Inflammatory macrophage treated with lipopolysaccharide for 4 hours (primary cell): ENCODE data around the gene GLI3.
A peak's percentile ranks its signal among the peaks of the same experiment; 100 is the strongest.

Experiments used
- DNase-seq: peaks from one replicate; pipeline ENCODE4 v3.0.0-alpha.2; 2020

The GLI3 gene

GRCh38 chr7:42022056-42022455, 215.0 kb downstream of the GLI3 start:
- no peak for DNase-seq

- DNase-seq, result no peak
These were observed 215.4 kb downstream of the GLI3 start for GRCh38 chr7:42021631-42022030.

GRCh38 chr7:42020061-42020460, 216.9 kb downstream of the GLI3 start:
- DNase-seq, result no peak

- no peak for DNase-seq
These were observed 219.5 kb downstream of the GLI3 start for GRCh38 chr7:42017349-42017986.

DNA sequence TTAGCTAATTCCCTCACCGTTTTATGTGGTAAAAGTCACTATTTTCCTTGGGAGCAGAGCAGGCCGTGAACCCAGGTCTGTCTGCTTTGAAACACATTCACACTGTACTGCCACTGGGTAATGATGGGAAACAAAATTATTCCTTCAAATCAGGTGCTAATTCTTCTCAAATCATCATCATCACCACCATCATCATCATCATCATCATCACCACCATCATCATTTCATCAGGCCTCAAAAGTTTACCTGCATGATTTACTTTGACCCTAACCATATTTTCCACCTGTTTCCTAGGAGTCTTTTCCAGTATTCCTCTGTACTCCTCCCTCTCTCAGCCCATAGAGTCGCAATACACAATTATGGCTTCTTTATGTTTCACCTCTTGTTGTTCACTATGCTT, 220.5 kb downstream of the GLI3 start:
- no peak for DNase-seq

GRCh38 chr7:42014625-42015618, 222.1 kb downstream of the GLI3 start:
- DNase-seq, result peak; percentile 49

DNA sequence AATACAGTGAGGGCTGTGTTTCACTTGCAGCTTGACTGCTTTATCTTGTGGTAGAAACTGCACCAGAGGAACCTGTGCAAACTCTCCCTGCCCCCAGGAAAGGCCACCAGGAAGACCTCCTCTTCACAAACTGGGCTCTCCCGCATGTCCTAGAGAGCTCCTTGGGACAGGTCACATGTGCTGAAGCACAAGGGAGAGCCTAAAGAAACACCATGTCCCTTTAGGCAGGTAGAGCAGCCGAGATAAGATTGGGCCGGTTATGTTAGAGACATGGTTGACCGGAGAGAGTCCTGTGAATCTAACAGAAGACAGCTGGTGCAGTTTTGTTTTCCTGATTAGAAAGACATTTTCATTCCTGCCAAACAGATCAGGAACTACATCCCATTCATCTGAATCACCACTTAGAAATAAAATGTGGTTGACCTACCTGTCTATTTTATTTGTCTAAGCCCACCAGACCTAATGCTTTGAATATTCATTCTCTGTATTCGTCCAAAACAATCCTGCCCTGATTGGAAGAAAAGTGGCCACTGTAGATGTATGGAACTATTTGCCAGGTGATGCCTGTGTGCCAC, 224.1 kb downstream of the GLI3 start:
- DNase-seq, result no peak

- DNase-seq, result no peak
These were observed 224.7 kb downstream of the GLI3 start for GRCh38 chr7:42012313-42012712.

- DNase-seq, result no peak
These were observed 225.2 kb downstream of the GLI3 start for GRCh38 chr7:42011846-42012245.

DNA sequence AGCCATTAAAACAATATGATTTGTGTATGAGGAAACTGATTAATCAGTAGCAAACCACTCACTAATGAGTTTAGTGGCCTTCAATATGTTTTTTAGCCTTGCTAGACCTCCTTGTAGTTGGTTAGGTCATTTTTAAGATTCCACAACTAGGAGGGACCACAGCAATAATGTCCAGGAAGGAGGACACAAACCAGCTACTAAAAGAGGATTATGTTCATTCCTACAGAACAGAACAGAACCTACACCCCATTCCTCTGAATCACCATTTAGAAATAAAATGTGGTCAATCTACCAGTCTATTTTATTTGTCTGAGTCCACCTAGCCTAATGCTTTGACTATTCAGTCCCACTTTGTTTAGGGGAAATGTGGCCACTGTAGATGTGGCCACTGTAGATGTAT, 226.3 kb downstream of the GLI3 start:
- DNase-seq, result no peak

DNA sequence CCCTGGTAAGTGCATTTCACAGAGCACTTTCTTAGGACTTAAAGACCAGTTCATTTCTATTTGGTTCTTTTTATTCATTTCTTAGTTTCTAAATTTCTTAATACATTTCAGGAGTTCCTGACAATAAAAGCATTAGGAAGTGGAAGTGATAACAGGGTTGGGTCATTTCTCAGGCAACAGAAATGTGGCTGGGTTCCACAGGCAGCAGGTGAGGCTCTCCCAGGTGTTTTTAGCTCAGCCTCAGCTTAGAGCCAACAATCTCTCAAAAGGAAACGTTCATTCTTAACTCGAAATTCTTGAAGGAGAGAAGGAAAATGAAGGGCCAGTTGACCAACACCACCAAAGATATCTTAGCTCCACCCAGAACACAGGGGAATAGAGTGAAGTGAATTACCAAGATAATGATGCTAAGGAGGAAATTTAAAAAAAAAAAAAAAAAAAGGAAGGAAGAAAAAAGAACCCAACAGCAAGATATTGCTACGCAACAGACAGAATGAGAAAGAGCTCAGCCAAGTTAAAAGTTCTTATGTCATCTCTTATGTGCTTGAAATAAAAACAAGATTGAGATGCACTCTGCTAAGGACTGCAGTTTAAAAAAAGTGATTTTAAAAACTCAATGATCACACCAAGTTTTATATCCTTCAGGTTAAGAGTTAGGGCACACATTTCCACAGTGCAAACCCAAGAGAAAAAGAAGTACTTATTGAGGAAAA, 230.1 kb downstream of the GLI3 start:
- no peak for DNase-seq

GRCh38 chr7:42002654-42003053, 234.4 kb downstream of the GLI3 start:
- DNase-seq, result no peak

GRCh38 chr7:41999736-42000283, 237.2 kb downstream of the GLI3 start:
- no peak for DNase-seq

- no peak for DNase-seq
These were observed 239.0 kb downstream of the GLI3 start for GRCh38 chr7:41998041-41998440.

DNA sequence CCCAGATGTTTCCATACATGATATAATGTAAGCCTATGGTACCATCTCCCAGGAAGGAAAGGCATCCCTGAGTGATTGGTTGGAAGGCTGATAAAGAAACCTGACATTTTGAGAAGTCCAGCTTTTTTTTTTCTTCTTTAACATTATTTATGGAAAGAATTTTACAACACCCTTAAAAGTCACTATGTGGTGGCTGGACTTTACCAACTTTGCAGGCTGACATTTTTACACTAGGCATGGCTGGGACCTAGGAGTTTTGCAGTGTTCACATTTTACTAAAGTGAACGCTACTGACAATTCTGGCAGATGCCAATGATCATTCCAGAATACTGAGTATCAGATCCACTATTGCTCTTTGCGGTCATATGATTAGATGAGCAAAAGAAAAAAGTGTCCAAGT, 239.9 kb downstream of the GLI3 start:
- no peak for DNase-seq

DNA sequence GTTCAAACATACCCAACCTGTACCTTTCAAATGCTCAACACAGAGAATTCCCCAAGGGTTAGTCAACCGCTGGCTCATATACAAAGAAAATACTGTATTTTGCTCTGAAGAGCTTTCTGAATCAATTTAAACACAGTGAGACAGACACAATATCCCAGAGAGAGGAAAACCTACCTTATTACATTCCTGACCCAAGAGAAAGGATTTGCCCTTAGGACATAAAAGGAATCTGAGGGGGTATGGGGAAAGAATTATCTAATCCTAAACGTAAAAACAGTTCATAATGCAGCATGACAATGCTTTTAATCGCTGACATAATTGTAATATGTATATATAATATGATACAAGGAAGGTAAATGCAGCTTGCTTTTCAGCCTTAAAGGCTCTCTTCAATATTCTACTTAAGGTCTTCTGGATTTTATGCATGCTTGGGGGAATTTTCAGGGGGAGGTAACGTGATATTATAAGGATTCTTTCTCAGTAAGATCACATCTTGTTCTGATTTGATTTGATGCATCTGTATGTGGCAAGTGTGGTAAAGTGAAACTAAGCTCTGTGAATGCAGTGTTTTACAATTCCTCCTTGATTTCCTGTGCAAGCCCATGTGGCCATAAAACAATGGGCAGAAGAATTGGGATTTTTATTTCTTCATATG, 240.5 kb downstream of the GLI3 start:
- DNase-seq, result no peak

GRCh38 chr7:41995632-41996271, 241.3 kb downstream of the GLI3 start:
- no peak for DNase-seq

- DNase-seq, result no peak
These were observed 242.3 kb downstream of the GLI3 start for GRCh38 chr7:41994746-41995110.

DNA sequence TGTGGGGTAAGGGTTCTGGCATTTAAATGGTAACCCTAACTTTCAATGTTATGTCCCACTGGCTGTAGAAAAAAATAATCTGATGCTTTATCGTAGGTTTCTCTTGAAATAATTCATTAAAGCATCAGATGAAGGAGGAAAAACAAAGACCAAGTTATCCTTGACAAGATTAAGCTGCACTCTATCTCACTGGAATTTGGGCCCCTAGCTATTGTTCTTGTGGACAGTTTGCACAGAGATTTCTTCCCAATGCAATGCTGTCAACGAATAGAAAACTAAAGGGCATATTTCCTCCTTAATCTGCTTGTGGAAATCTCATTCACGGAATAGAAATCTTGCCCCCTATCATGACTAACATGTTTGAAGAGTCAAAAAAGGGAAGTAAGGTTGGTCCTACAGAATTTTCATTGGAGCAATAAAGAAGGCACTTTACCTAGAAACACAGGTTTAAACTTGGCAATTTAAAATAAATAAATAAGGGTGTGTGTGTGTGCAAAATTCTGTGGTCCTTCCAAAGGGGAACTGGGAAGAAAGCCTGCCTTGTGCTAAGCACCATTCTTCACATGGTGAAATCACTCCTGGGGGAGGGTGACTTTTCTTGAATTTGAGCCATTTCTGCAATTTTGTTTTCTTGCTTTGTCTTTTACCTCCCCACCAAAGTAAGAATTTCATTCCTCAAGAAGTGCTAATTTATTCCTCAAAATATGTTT, 242.8 kb downstream of the GLI3 start:
- no peak for DNase-seq

DNA sequence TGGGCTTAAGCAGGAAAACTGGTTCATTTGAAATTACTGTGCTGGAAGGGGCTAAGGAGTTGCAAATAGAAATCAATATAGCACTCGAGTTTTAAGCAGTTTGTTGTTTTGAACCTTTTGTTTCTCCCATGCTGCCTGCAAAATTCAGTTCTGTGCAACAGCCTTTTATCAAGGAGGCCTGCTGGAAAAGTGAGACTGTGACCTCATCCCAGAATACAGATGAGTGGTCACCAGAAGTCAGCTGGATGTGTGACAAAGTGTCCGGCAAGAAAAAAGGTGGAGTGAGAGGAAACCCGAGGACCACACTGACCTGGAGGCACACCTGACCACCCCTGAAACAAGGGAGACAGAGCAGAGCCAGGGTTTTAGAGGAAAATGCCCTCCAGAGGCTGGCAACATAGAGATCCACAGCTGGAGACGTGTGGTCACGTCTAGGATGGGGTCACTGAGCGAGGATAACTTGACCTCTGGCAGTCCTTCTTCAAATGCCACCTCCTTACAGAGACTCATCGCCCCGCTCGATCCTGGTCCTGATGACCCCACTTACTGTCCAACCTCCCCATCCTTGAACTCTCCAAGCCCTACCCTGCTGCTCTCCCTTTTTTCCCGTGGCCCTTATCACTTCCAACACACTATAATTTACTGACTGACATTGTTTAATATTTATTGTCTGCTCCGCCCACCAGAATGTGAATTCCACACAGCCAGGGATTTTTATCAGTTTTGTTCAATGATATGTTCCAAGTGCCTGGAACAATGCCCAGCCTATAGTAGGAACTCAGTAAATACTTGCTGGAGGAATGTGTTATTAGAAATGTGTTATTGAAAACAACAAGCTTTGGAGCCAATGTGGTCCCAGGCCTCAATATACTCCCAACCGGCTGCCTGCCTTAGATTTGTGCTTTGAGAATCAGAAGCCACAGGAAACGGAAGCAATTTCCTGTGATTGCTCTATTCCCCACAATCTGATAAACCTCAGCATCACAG, 243.8 kb downstream of the GLI3 start:
- no peak for DNase-seq
